GM19324 (cell line): ENCODE data around the gene CASP6.

Source experiments
- ATAC-seq: cut with Tn5 transposase; IDR thresholded peaks from one replicate; pipeline ENCODE4 v1.9.1; 2021; ENCODE audit warnings: mild to moderate bottlenecking, moderate library complexity; ENCODE audit not compliant: unreplicated experiment, low FRiP score

The CASP6 gene

GRCh38 chr4:109673303-109673702, 29.9 kb downstream of the CASP6 start:
- no peak for ATAC-seq

- no peak for ATAC-seq
Observed at GRCh38 chr4:109672169-109672930, 30.9 kb downstream of the CASP6 start.

- ATAC-seq: no peak
Observed at GRCh38 chr4:109671350-109671749, 31.9 kb downstream of the CASP6 start.

- ATAC-seq: no peak
Observed at GRCh38 chr4:109665783-109666485, 37.3 kb downstream of the CASP6 start.

- ATAC-seq: no peak
Observed at GRCh38 chr4:109662771-109663170, 40.5 kb downstream of the CASP6 start.

- no peak for ATAC-seq
Observed at GRCh38 chr4:109662116-109662515, 41.1 kb downstream of the CASP6 start.

GRCh38 chr4:109658871-109659410, 44.3 kb downstream of the CASP6 start:
- no peak for ATAC-seq

GRCh38 chr4:109657854-109658418, 45.3 kb downstream of the CASP6 start:
- no peak for ATAC-seq

- no peak for ATAC-seq
Observed at GRCh38 chr4:109655396-109655795, 47.8 kb downstream of the CASP6 start.

GRCh38 chr4:109649872-109650271, 53.4 kb downstream of the CASP6 start:
- no peak for ATAC-seq

GRCh38 chr4:109648997-109649575, 54.2 kb downstream of the CASP6 start:
- no peak for ATAC-seq

GRCh38 chr4:109648266-109648996, 54.8 kb downstream of the CASP6 start:
- no peak for ATAC-seq

GRCh38 chr4:109645874-109646710, 57.2 kb downstream of the CASP6 start:
- no peak for ATAC-seq

- no peak for ATAC-seq
Observed at GRCh38 chr4:109640644-109641043, 62.6 kb downstream of the CASP6 start.
